Body of pancreas (tissue), 4 donors: ENCODE data around the gene CHSY1. TPM values are rescaled to one million over a fixed set of nuclear protein-coding genes. Genes with fewer than 3 reads are reported as not detected.

Source experiments
- ATAC-seq: fragments of 150-250 bp; one replicate; pipeline ENCODE4 v1.9.1; 2016
- DNase-seq, 4 donors: peaks; one replicate each; pipeline ENCODE4 v3.0.0-alpha.2; 2019
- H3K27ac ChIP-seq, 4 donors: fragments of 200-600 bp; sonication (generic); 1 replicate in 3 of 4; 2 replicates in 1 of 4; pipeline versions ENCODE4 v1.5.1 to v1.6.1; 2016 to 2019; ENCODE audit warnings: mild to moderate bottlenecking in 1 of 4, mixed read lengths in 1 of 4, moderate library complexity in 1 of 4
- H3K27me3 ChIP-seq, 2 donors: fragments of 200-600 bp; sonication (generic); one replicate each; pipeline ENCODE4 v1.6.0; 2016; ENCODE audit warnings: mild to moderate bottlenecking in 1 of 2
- H3K36me3 ChIP-seq, 2 donors: fragments of 200-600 bp; sonication (generic); replicated peaks in 1 of 2; 2 replicates each; pipeline ENCODE4 v1.5.1; 2016; ENCODE audit warnings: low read depth in 2 of 2; ENCODE audit not compliant: insufficient read depth in 1 of 2
- H3K4me1 ChIP-seq: fragments of 200-600 bp; sonication (generic); one replicate; pipeline ENCODE4 v1.6.0; 2016
- H3K4me3 ChIP-seq, 2 donors: fragments of 200-600 bp; sonication (generic); 1 replicate in 1 of 2; 2 replicates in 1 of 2; pipeline ENCODE4 v1.5.1; 2016 to 2019
- H3K9me3 ChIP-seq, 3 donors: fragments of 200-600 bp; sonication (generic); 1 replicate in 2 of 3; 2 replicates in 1 of 3; pipeline ENCODE4 v1.5.1; 2016
- POLR2A ChIP-seq, 3 donors: fragments of 450-650 bp; IDR thresholded peaks; one replicate each; pipeline ENCODE4 v1.6.1; 2016; ENCODE audit warnings: antibody characterized with exemption in 3 of 3, mild to moderate bottlenecking in 2 of 3
- WGBS, 2 donors: methylation state at CpG; one replicate each; pipeline ENCODE4 v1.1.5; 2017; 5-methylcytosine and 5-hydroxymethylcytosine counted together
- intact Hi-C: fragments of 100-400 bp; cut with DNase I; formaldehyde crosslinking; loops from one replicate; pipeline ENCODE4 v1.15.1; 2023
- total RNA-seq, 2 donors: library from RNA; depleted of rRNA; stranded (reverse); fragments of >200 nt; gene quantifications; one replicate each; pipeline ENCODE4 v1.1.0, GENCODE V29; 2016
- TF ChIP-seq, protein P1 (sequence below), 7 experiments: fragments of 450-650 bp in 4 of 7; fragments of 200-600 bp in 3 of 7; sonication (generic) in 3 of 7; IDR thresholded peaks; one replicate each; pipeline ENCODE4 v1.5.1; 2016 to 2019; ENCODE audit warnings: antibody characterized with exemption in 7 of 7

Gene CHSY1
- total RNA-seq, 2 donors from 2014 or later = 7.8 to 12.2 TPM

DNA sequence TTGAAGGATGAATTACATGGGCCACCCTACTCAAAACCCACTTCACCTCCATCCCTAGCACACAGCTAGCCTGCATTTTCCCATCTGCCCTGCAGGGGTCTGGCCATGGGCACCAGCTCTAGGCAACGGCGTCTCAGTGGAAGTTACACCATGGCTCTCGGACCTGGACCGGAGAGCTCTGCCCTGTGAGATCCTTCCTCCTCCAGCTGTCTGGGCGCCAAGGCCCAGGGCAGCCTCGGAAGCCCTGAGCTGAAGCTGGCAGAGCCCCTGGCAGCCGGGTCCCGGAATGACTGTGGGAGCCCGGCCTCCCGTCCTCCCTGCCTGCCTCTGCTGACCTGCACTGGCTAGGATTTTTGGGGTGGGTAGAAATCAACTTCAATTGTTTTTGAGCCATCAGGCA, 98.9 kb downstream of the CHSY1 start:
- Histone ChIP-seq H3K36me3 (no peaks in the 10 kb centered on the region), H3K27me3 (no peaks in the 10 kb centered on the region), H3K4me1 (no peaks in the 10 kb centered on the region), H3K27ac (no peak overlapping the region), H3K9me3 (no peaks in the 10 kb centered on the region), H3K4me3 (no peak overlapping the region)
- no peak for DNase-seq
- 95% methylated on average over 9 to 10 of the region's 10 CpGs for WGBS, 2 donors
- ATAC-seq = no peak
- TF ChIP-seq, protein P1, sequence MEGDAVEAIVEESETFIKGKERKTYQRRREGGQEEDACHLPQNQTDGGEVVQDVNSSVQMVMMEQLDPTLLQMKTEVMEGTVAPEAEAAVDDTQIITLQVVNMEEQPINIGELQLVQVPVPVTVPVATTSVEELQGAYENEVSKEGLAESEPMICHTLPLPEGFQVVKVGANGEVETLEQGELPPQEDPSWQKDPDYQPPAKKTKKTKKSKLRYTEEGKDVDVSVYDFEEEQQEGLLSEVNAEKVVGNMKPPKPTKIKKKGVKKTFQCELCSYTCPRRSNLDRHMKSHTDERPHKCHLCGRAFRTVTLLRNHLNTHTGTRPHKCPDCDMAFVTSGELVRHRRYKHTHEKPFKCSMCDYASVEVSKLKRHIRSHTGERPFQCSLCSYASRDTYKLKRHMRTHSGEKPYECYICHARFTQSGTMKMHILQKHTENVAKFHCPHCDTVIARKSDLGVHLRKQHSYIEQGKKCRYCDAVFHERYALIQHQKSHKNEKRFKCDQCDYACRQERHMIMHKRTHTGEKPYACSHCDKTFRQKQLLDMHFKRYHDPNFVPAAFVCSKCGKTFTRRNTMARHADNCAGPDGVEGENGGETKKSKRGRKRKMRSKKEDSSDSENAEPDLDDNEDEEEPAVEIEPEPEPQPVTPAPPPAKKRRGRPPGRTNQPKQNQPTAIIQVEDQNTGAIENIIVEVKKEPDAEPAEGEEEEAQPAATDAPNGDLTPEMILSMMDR (IDR thresholded peaks at IDR 0.05) = no peak
- no peak for TF ChIP-seq POLR2A (IDR thresholded peaks at IDR 0.05)
- intact Hi-C loops = no loop called here

DNA sequence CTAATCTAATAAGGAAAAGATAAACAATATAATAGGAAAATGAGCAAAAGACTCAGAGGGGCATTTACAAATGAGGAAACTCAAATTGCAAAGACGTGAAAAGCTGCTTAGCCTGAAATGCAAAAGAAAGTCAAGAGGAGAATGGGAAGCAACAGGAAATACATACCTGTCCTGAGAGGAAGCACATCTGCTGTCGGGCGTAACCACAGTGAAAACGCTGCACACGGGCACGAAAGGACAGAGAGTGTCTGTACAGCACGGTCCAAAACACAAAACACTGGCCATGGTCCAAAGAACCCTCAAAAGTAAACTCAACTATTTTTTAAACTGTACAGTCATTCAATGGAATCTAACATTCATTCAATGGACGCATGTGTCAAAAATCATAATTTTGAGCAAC, 100.6 kb downstream of the CHSY1 start:
- ATAC-seq = no peak
- no peak for DNase-seq
- no peaks in the 10 kb centered on the region for H3K36me3 ChIP-seq
- H3K27me3 ChIP-seq = no peaks in the 10 kb centered on the region
- 66 to 73% methylated on average over 8 of the region's 8 CpGs for WGBS, 2 donors
- H3K4me3 ChIP-seq = no peak overlapping the region
- H3K27ac ChIP-seq = no peak overlapping the region
- no peak for TF ChIP-seq POLR2A (IDR thresholded peaks at IDR 0.05)
- TF ChIP-seq, protein P1 (IDR thresholded peaks at IDR 0.05) = no peak
- no peaks in the 10 kb centered on the region for H3K9me3 ChIP-seq
- H3K4me1 ChIP-seq = no peaks in the 10 kb centered on the region
- intact Hi-C loops = no loop called here

DNA sequence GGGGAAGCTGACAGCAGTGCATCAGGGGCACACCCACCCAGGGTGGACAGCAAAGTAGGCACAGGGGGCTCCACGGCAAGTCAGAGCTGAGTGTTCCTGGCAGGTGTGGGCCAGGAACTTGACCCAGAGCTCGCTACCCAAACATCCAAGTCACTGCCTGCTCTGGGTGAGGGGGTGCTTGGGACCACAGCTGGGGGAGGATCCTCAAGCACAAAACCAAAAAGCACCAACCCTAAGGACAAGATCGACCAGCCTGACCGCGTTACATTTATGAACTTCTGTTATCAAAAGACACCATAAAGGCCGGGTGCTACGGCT, 101.2 kb downstream of the CHSY1 start:
- H3K4me1 ChIP-seq = no peaks in the 10 kb centered on the region
- no peak overlapping the region for H3K27ac ChIP-seq
- no peak for TF ChIP-seq POLR2A (IDR thresholded peaks at IDR 0.05)
- TF ChIP-seq, protein P1 (IDR thresholded peaks at IDR 0.05) = no peak
- no peak for DNase-seq
- 90 to 92% methylated on average over 5 to 7 of the region's 7 CpGs for WGBS, 2 donors
- H3K4me3 ChIP-seq = no peak overlapping the region
- no peak for ATAC-seq
- H3K27me3 ChIP-seq = no peaks in the 10 kb centered on the region
- intact Hi-C loops = no loop called here
- H3K9me3 ChIP-seq = no peaks in the 10 kb centered on the region
- no peaks in the 10 kb centered on the region for H3K36me3 ChIP-seq

DNA sequence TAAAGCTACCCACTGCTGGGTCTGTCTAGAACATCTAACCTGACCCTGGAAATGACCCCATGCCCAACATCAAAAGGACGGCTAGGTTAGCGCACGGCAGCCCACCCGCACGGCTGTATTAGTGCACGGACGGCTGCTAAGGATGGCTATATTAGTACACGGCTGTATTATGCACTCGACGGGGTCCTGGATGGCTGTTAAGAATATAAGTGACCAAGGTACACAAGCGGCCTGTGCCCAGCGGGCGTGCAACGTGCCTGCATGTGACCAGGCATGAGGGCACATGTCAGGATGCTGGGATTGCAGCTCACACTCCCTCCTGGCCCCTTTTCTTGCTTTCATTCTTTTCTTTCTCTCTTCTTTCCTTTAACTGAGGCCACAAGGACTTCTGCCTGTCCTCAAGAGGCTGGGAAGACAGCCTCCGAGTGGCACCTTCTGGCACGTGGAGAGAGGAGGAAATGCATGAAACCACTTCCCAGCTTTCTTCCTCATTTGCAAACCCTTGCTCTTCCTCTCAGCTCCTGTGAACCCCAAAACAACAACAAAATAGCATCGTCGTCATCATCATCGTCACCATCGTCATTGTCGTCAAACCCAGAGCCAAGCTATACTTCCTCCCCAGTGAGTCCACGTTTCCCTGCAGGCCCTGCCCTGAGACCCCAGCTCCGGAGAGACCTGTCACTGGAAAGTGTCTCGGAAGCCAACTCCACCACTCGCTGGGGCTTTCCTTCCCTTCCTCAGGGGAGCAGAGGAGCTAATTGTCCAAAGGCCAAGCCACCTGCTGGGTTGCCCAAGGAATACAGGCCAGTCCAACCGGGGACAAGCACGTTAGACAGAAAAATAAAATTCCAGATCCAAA, 101.8 kb downstream of the CHSY1 start:
- ATAC-seq = no peak
- no peak overlapping the region for H3K27ac ChIP-seq
- no peak for DNase-seq
- no peaks in the 10 kb centered on the region for H3K36me3 ChIP-seq
- no peak overlapping the region for H3K4me3 ChIP-seq
- H3K27me3 ChIP-seq = no peaks in the 10 kb centered on the region
- WGBS, 2 donors = 85 to 87% methylated on average over 27 of the region's 27 CpGs
- TF ChIP-seq, protein P1 (IDR thresholded peaks at IDR 0.05) = no peak
- no peak for TF ChIP-seq POLR2A (IDR thresholded peaks at IDR 0.05)
- H3K9me3 ChIP-seq = no peaks in the 10 kb centered on the region
- intact Hi-C loops = no loop called here
- no peaks in the 10 kb centered on the region for H3K4me1 ChIP-seq
